Large intestine (tissue), 12 donors: ENCODE results near the gene NUP210L. TPM values are rescaled to one million over a fixed set of nuclear protein-coding genes. Genes with fewer than 3 reads are reported as not detected.

Source experiments
- DNase-seq, 2 donors: peaks; one replicate each; pipeline versions ENCODE4 v3.0.0 to v3.0.0-alpha.2; 2013
- H3K27ac ChIP-seq: one replicate; pipeline ENCODE4 v1.5.1; 2013; ENCODE audit warnings: low read length
- H3K27me3 ChIP-seq: 2 replicates; pipeline ENCODE4 v1.6.1; 2013; ENCODE audit warnings: low read length; ENCODE audit not compliant: control insufficient read depth, insufficient read depth
- H3K36me3 ChIP-seq: 2 replicates; pipeline ENCODE4 v1.6.1; 2013; ENCODE audit warnings: low read length; ENCODE audit not compliant: control insufficient read depth, insufficient read depth
- H3K4me1 ChIP-seq: one replicate; pipeline ENCODE4 v1.6.1; 2013; ENCODE audit warnings: low read length; ENCODE audit not compliant: control insufficient read depth, insufficient read depth
- H3K4me3 ChIP-seq: one replicate; pipeline ENCODE4 v1.5.1; 2013; ENCODE audit warnings: low read length
- H3K9me3 ChIP-seq: one replicate; pipeline ENCODE4 v1.6.1; 2013; ENCODE audit warnings: mild to moderate bottlenecking, low read depth, low read length, moderate library complexity; ENCODE audit not compliant: control insufficient read depth
- WGBS: methylation state at CpG from one replicate; pipeline ENCODE4 v1.1.5; 2013; ENCODE audit warnings: low lambda C conversion rate; ENCODE audit not compliant: insufficient coverage; 5-methylcytosine and 5-hydroxymethylcytosine counted together
- long read RNA-seq, 11 donors: transcript quantifications; one replicate each; lab custom pipeline, GENCODE V29; 2026
- polyA plus RNA-seq: library from polyadenylated mRNA; unstranded; fragments of 120-200 nt; gene quantifications from one replicate; pipeline ENCODE4 v1.2.1, GENCODE V29; 2013

NUP210L gene
- 0.03 TPM for polyA plus RNA-seq
- long read RNA-seq, donor 1: 0 reads
- long read RNA-seq, donor 2: 0 reads
- long read RNA-seq, donor 3: 0 reads
- long read RNA-seq, donor 4: 0 reads
- long read RNA-seq, donor 5: 0 reads
- long read RNA-seq, donor 6: 0 reads
- long read RNA-seq, donor 7: 0 reads
- long read RNA-seq, donor 8: 0 reads
- long read RNA-seq, donor 9: 0 reads
- long read RNA-seq, donor 10: 0 reads
- long read RNA-seq, donor 11: 0 reads

DNA sequence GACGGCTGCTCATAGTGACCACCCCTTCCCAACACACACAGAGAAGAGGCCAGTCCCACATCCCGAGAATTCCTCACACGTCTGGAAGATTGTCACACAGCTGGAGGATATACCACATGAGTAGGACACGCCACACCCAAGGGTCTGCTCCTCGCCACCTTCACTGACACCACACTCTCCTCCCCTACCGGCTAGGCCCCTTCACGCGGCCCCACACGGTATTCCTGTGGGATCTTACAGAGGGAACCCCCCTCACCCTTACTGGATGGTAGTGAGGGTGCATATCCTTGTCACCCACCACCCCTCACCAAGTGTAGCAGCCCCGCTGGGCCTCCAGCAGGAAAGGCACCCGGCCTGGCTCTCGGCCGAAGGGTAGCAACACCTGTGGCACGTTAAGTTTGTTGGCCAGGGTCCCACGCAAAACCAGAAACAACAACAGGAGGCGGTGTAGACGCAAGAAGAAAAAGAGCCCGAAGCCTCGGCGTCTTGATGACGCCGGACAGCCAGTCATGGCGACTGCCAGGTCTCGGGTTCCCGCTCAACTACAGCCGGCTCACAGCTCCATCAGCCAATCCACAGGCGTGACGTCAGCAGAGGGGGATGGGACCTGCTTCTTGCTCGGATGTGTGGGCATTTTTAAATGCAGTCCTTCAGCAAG, at the start of gene NUP210L:
Gene NUP210L (minus strand): TSS at position 540 of the 658 bp plus-strand sequence.
- Histone ChIP-seq H3K36me3 (peaks cover 37% of the 10 kb centered on the region), H3K4me3 (no peak within 1 kb of the TSS), H3K4me1 (no peaks in the 10 kb centered on the region), H3K27ac (peak within 1 kb of the TSS; percentile 47), H3K27me3 (no peaks in the 10 kb centered on the region), H3K9me3 (no peaks in the 10 kb centered on the region)
- no CpG with 5 or more reads among the region's 29 CpGs for WGBS
- peak; percentile 16 to 28 for DNase-seq

DNA sequence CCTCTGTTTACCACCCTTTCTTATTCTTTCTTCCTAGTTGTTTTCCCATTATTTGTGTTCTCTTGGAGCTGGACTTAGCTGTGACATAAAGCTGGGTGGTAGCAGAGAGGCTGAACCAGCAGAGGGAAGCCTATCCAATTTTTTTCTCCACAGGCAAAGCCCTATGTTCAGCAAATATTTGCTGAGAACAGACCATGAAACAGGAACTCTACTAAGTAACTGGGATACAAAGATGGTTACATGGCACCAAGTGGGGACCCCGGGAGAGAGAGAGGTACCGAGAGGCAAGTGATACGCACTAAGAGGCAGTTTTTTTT, 44.6 kb upstream of the NUP210L start:
- Histone ChIP-seq H3K36me3 (no peaks in the 10 kb centered on the region), H3K27ac (no peak overlapping the region), H3K27me3 (peaks cover 2% of the 10 kb centered on the region), H3K9me3 (no peaks in the 10 kb centered on the region), H3K4me3 (no peak overlapping the region), H3K4me1 (no peaks in the 10 kb centered on the region)
- WGBS: 67% methylated on average over 2 of the region's 3 CpGs
- DNase-seq: peak in 1 of 2 donors; percentile 9

GRCh38 chr1:154198756-154199562, 44.1 kb upstream of the NUP210L start:
- H3K36me3 ChIP-seq: no peaks in the 10 kb centered on the region
- peak; percentile 30 to 53 for DNase-seq
- no peak overlapping the region for H3K27ac ChIP-seq
- H3K4me1 ChIP-seq: no peaks in the 10 kb centered on the region
- H3K27me3 ChIP-seq: peaks cover 8% of the 10 kb centered on the region
- H3K4me3 ChIP-seq: no peak overlapping the region
- WGBS: no CpG with 5 or more reads among the region's 5 CpGs
- H3K9me3 ChIP-seq: no peaks in the 10 kb centered on the region

- Histone ChIP-seq H3K27me3 (peaks cover 34% of the 10 kb centered on the region), H3K4me1 (no peaks in the 10 kb centered on the region), H3K9me3 (no peaks in the 10 kb centered on the region), H3K27ac (no peak overlapping the region), H3K36me3 (no peaks in the 10 kb centered on the region), H3K4me3 (no peak overlapping the region)
- DNase-seq: no peak
- WGBS: no CpG with 5 or more reads among the region's 8 CpGs
Measured at GRCh38 chr1:154193821-154194220, 38.9 kb upstream of the NUP210L start.

DNA sequence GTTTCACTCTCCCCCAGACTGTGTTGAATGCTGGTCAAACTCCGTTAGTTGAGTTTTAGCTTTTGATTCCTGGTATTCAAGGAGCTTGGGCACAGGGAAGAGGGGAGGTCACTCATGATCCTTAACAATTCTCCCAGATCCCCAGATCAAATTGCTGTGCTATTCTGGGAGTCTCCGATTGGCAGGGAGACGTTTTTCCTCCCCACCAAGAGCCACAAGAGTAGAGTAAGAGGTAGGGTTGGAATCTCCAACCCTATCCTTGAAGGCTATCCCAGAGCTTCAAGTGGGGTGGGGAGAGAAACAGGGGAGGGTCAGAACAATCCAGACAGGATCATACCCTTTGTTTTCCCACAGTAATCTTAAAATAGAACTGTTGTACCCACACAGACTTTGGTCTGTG, 37.6 kb upstream of the NUP210L start:
- Histone ChIP-seq H3K4me3 (no peak overlapping the region), H3K4me1 (no peaks in the 10 kb centered on the region), H3K36me3 (no peaks in the 10 kb centered on the region), H3K27ac (no peak overlapping the region), H3K27me3 (peaks cover 34% of the 10 kb centered on the region), H3K9me3 (no peaks in the 10 kb centered on the region)
- WGBS: no CpG with 5 or more reads among the region's 3 CpGs
- no peak for DNase-seq

- Histone ChIP-seq H3K4me1 (no peaks in the 10 kb centered on the region), H3K27ac (no peak within 1 kb of the TSS), H3K27me3 (peaks cover 34% of the 10 kb centered on the region), H3K36me3 (no peaks in the 10 kb centered on the region), H3K4me3 (no peak within 1 kb of the TSS), H3K9me3 (no peaks in the 10 kb centered on the region)
- DNase-seq: no peak
- no CpG with 5 or more reads among the region's 1 CpG for WGBS
Measured at GRCh38 chr1:154191990-154192461, 37.2 kb upstream of the NUP210L start, which contains the start of gene TPM3. Gene TPM3 (minus strand): TSS chr1:154192100. CDS start chr1:154192018, 82 bp downstream.

- no peaks in the 10 kb centered on the region for H3K36me3 ChIP-seq
- no peaks in the 10 kb centered on the region for H3K9me3 ChIP-seq
- no CpG with 5 or more reads among the region's 1 CpG for WGBS
- peaks cover 34% of the 10 kb centered on the region for H3K27me3 ChIP-seq
- H3K27ac ChIP-seq: no peak overlapping the region
- H3K4me1 ChIP-seq: peaks cover 3% of the 10 kb centered on the region
- DNase-seq: no peak
- H3K4me3 ChIP-seq: no peak overlapping the region
Measured at GRCh38 chr1:154190550-154190949, 35.7 kb upstream of the NUP210L start.

- Histone ChIP-seq H3K27me3 (peaks cover 11% of the 10 kb centered on the region), H3K4me3 (no peak overlapping the region), H3K36me3 (no peaks in the 10 kb centered on the region), H3K9me3 (no peaks in the 10 kb centered on the region), H3K4me1 (peaks cover 3% of the 10 kb centered on the region), H3K27ac (no peak overlapping the region)
- 0% methylated on average over 1 of the region's 2 CpGs for WGBS
- peak in 1 of 2 donors; percentile 27 for DNase-seq
Measured at GRCh38 chr1:154186852-154187501, 32.1 kb upstream of the NUP210L start.

DNA sequence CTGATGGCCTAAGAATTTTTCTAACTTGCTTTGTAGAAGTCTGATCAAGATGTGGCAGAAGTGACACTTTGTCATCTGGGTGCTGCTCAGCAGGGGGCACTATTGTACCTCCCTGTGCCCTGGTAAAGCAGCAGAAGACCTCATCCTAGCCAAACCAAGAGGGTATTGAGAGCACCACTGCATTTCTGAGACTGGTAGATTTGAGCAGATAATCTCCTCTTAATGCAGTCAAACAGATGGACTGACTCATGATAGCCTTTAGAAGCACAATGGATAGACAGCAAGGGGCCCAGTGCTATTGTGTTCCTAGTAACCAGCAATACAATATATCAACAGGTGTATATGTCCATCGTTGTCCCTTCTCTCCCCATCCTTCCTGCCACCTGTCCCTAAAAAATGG, 31.3 kb upstream of the NUP210L start:
- Histone ChIP-seq H3K27me3 (peaks cover 6% of the 10 kb centered on the region), H3K4me1 (peaks cover 7% of the 10 kb centered on the region), H3K36me3 (no peaks in the 10 kb centered on the region), H3K4me3 (no peak overlapping the region), H3K27ac (no peak overlapping the region), H3K9me3 (no peaks in the 10 kb centered on the region)
- no CpG with 5 or more reads among the region's 1 CpG for WGBS
- DNase-seq: peak; percentile 46 to 51
